ENCODE results near the gene HASPIN. TPM values are rescaled to one million over a fixed set of nuclear protein-coding genes. Genes with fewer than 3 reads are reported as not detected.

HASPIN gene
- total and polyA plus RNA-seq, 2 experiments from 2014 or later, result 6.1 to 35.1 TPM

DNA sequence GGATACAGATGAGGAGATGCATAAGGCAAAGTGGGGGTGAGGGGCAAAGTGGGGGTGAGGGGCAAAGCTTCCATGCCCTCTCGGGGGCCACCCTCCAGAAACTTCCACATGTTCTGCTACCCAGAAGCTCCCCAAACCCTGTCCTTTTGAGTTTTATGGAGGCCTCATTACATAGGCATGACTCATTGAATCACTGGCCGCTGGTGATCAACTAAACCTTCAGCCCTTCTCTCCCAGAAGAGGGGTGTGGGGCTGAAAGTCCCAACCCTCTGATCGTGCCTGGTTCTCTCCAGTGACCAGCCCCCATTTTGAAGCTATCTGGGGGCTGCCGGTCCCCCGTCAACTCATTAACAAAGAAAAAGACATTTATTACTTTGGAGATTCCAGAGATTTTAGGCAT is 49.8 kb downstream of the HASPIN start:
- Histone ChIP-seq H3K4me2 (no peak overlapping the region), H2AFZ (no peak overlapping the region)
- ATAC-seq, result no peak

More for the DNA sequence above, 49.8 kb downstream of the HASPIN start:
- Histone ChIP-seq H3K9me2 (ENCODE audit: insufficient read depth) (no peaks in the 10 kb centered on the region), H3K36me3 (ENCODE audit: insufficient read depth) (no peaks in the 10 kb centered on the region), H4K20me1 (replicated peaks; ENCODE audit: insufficient read depth) (no peaks in the 10 kb centered on the region), H3F3A (replicated peaks; ENCODE audit: low read depth) (no peaks in the 10 kb centered on the region), H3K4me3 (no peak overlapping the region), H3K27me3 (ENCODE audit: insufficient read depth) (no peaks in the 10 kb centered on the region), H3K79me2 (replicated peaks; ENCODE audit: insufficient read depth) (no peaks in the 10 kb centered on the region), H3K4me1 (ENCODE audit: insufficient read depth) (no peaks in the 10 kb centered on the region; the same call in 1 of the 2 replicates), H3K27ac (ENCODE audit: low read depth) (no peak overlapping the region)
- H3K4me1 Mint-ChIP-seq, result peaks cover 21% of the 10 kb centered on the region
- no peak for TF ChIP-seq NANOG (IDR thresholded peaks at IDR 0.05; ENCODE audit: borderline replicate concordance)
- TF ChIP-seq, protein P1, sequence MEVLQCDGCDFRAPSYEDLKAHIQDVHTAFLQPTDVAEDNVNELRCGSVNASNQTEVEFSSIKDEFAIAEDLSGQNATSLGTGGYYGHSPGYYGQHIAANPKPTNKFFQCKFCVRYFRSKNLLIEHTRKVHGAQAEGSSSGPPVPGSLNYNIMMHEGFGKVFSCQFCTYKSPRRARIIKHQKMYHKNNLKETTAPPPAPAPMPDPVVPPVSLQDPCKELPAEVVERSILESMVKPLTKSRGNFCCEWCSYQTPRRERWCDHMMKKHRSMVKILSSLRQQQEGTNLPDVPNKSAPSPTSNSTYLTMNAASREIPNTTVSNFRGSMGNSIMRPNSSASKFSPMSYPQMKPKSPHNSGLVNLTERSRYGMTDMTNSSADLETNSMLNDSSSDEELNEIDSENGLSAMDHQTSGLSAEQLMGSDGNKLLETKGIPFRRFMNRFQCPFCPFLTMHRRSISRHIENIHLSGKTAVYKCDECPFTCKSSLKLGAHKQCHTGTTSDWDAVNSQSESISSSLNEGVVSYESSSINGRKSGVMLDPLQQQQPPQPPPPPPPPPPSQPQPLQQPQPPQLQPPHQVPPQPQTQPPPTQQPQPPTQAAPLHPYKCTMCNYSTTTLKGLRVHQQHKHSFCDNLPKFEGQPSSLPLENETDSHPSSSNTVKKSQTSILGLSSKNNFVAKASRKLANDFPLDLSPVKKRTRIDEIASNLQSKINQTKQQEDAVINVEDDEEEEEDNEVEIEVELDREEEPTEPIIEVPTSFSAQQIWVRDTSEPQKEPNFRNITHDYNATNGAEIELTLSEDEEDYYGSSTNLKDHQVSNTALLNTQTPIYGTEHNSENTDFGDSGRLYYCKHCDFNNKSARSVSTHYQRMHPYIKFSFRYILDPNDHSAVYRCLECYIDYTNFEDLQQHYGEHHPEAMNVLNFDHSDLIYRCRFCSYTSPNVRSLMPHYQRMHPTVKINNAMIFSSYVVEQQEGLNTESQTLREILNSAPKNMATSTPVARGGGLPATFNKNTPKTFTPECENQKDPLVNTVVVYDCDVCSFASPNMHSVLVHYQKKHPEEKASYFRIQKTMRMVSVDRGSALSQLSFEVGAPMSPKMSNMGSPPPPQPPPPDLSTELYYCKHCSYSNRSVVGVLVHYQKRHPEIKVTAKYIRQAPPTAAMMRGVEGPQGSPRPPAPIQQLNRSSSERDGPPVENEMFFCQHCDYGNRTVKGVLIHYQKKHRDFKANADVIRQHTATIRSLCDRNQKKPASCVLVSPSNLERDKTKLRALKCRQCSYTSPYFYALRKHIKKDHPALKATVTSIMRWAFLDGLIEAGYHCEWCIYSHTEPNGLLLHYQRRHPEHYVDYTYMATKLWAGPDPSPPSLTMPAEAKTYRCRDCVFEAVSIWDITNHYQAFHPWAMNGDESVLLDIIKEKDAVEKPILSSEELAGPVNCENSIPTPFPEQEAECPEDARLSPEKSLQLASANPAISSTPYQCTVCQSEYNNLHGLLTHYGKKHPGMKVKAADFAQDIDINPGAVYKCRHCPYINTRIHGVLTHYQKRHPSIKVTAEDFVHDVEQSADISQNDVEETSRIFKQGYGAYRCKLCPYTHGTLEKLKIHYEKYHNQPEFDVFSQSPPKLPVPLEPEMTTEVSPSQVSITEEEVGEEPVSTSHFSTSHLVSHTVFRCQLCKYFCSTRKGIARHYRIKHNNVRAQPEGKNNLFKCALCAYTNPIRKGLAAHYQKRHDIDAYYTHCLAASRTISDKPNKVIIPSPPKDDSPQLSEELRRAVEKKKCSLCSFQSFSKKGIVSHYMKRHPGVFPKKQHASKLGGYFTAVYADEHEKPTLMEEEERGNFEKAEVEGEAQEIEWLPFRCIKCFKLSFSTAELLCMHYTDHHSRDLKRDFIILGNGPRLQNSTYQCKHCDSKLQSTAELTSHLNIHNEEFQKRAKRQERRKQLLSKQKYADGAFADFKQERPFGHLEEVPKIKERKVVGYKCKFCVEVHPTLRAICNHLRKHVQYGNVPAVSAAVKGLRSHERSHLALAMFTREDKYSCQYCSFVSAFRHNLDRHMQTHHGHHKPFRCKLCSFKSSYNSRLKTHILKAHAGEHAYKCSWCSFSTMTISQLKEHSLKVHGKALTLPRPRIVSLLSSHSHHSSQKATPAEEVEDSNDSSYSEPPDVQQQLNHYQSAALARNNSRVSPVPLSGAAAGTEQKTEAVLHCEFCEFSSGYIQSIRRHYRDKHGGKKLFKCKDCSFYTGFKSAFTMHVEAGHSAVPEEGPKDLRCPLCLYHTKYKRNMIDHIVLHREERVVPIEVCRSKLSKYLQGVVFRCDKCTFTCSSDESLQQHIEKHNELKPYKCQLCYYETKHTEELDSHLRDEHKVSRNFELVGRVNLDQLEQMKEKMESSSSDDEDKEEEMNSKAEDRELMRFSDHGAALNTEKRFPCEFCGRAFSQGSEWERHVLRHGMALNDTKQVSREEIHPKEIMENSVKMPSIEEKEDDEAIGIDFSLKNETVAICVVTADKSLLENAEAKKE (CRISPR knock-in tag; IDR thresholded peaks at IDR 0.05), result no peak
- TF ChIP-seq ZNF114 (CRISPR knock-in tag; IDR thresholded peaks at IDR 0.05), result no peak
- no peak for TF ChIP-seq POLR2AphosphoS5 (IDR thresholded peaks at IDR 0.05; ENCODE audit: low read depth)
- TF ChIP-seq, protein P2, sequence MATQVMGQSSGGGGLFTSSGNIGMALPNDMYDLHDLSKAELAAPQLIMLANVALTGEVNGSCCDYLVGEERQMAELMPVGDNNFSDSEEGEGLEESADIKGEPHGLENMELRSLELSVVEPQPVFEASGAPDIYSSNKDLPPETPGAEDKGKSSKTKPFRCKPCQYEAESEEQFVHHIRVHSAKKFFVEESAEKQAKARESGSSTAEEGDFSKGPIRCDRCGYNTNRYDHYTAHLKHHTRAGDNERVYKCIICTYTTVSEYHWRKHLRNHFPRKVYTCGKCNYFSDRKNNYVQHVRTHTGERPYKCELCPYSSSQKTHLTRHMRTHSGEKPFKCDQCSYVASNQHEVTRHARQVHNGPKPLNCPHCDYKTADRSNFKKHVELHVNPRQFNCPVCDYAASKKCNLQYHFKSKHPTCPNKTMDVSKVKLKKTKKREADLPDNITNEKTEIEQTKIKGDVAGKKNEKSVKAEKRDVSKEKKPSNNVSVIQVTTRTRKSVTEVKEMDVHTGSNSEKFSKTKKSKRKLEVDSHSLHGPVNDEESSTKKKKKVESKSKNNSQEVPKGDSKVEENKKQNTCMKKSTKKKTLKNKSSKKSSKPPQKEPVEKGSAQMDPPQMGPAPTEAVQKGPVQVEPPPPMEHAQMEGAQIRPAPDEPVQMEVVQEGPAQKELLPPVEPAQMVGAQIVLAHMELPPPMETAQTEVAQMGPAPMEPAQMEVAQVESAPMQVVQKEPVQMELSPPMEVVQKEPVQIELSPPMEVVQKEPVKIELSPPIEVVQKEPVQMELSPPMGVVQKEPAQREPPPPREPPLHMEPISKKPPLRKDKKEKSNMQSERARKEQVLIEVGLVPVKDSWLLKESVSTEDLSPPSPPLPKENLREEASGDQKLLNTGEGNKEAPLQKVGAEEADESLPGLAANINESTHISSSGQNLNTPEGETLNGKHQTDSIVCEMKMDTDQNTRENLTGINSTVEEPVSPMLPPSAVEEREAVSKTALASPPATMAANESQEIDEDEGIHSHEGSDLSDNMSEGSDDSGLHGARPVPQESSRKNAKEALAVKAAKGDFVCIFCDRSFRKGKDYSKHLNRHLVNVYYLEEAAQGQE (IDR thresholded peaks at IDR 0.05; ENCODE audit: unreplicated experiment), result no peak
- TF ChIP-seq STAT1 (IDR thresholded peaks at IDR 0.05; ENCODE audit: unreplicated experiment), result no peak
- TF ChIP-seq CREB1 (CRISPR knock-in tag; IDR thresholded peaks at IDR 0.05; ENCODE audit: low read depth), result no peak
- TF ChIP-seq EZH2phosphoT487 (IDR thresholded peaks at IDR 0.05; ENCODE audit: unreplicated experiment), result no peak
- TF ChIP-seq CTCF (conservative IDR thresholded peaks at IDR 0.05; ENCODE audit: low read depth in 2 of 2), result no peak
- TF ChIP-seq EZH2 (IDR thresholded peaks at IDR 0.05; ENCODE audit: low read depth, unreplicated experiment), result no peak
- H3K4me3 Mint-ChIP-seq, result no peak overlapping the region
- peaks cover 10% of the 10 kb centered on the region for H3K27me3 Mint-ChIP-seq (ENCODE audit: insufficient read depth, low read depth, poor library complexity)
- no peak overlapping the region for H3K27ac Mint-ChIP-seq
- no peak for DNase-seq (ENCODE audit: low spot score)
- H3K36me3 Mint-ChIP-seq (ENCODE audit: low read depth), result no peaks in the 10 kb centered on the region
- H3K9me3 Mint-ChIP-seq, result peaks cover 1% of the 10 kb centered on the region; the same call in 1 of the 3 replicates

All from GM23338 (cell line).